ENCODE data around the gene HBM.

- TF ChIP-seq, protein P1, sequence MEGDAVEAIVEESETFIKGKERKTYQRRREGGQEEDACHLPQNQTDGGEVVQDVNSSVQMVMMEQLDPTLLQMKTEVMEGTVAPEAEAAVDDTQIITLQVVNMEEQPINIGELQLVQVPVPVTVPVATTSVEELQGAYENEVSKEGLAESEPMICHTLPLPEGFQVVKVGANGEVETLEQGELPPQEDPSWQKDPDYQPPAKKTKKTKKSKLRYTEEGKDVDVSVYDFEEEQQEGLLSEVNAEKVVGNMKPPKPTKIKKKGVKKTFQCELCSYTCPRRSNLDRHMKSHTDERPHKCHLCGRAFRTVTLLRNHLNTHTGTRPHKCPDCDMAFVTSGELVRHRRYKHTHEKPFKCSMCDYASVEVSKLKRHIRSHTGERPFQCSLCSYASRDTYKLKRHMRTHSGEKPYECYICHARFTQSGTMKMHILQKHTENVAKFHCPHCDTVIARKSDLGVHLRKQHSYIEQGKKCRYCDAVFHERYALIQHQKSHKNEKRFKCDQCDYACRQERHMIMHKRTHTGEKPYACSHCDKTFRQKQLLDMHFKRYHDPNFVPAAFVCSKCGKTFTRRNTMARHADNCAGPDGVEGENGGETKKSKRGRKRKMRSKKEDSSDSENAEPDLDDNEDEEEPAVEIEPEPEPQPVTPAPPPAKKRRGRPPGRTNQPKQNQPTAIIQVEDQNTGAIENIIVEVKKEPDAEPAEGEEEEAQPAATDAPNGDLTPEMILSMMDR (IDR thresholded peaks at IDR 0.05 in 2 of 3, conservative IDR thresholded peaks at IDR 0.05 in 1 of 3; ENCODE audit: control insufficient read depth in 2 of 3, extremely low read depth in 1 of 3, insufficient read depth in 1 of 3, low read depth in 3 of 3, low read length in 3 of 3), result no peak
- no peak for TF ChIP-seq CEBPB (IDR thresholded peaks at IDR 0.05; ENCODE audit: borderline replicate concordance in 1 of 2, low read depth in 2 of 2, low read length in 2 of 2)
- TF ChIP-seq NRF1 (conservative IDR thresholded peaks at IDR 0.05; ENCODE audit: low read depth, low read length), result no peak
These were observed 10.8 kb upstream of the HBM start for GRCh38 chr16:155031-155398.

Measured in GM12878 (cell line).